ENCODE measurements around the gene KRTAP4-5.
"Not testable (repeated sequence)": the region's sequence is repeated elsewhere in the genome, so short reads cannot be mapped to it uniquely, and the experiment has no call there.

DNA sequence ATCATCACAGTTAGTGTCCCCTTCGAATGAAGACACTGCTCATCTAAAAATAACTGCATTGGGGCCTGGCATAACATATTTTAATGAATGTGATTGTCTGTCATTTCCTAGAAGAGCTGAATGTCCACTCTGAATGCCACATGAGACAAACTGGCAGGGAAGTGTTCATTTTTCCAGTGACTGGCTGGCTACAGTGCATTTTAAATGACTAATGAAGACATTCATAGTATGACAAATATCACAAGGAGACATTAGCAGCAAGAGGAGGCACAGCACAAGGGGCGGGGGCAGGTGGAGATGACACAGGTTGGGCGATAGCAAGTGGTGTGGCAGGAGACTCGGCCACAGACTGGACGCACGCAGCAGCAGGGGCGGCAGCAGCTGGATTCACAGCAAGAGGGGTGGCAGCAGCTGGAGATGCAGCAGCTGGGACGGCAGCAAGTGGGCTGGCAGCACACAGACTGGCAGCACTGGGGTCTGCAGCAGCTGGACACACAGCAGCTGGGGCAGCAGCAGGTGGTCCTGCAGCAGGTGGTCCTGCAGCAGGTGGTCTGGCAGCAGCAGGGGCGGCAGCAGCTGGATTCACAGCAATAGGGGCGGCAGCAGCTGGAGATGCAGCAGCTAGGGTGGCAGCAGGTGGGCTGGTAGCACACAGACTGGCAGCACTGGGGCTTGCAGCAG lies 514 bp downstream of the KRTAP4-5 start:
- TF ChIP-seq, protein P1, sequence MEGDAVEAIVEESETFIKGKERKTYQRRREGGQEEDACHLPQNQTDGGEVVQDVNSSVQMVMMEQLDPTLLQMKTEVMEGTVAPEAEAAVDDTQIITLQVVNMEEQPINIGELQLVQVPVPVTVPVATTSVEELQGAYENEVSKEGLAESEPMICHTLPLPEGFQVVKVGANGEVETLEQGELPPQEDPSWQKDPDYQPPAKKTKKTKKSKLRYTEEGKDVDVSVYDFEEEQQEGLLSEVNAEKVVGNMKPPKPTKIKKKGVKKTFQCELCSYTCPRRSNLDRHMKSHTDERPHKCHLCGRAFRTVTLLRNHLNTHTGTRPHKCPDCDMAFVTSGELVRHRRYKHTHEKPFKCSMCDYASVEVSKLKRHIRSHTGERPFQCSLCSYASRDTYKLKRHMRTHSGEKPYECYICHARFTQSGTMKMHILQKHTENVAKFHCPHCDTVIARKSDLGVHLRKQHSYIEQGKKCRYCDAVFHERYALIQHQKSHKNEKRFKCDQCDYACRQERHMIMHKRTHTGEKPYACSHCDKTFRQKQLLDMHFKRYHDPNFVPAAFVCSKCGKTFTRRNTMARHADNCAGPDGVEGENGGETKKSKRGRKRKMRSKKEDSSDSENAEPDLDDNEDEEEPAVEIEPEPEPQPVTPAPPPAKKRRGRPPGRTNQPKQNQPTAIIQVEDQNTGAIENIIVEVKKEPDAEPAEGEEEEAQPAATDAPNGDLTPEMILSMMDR (IDR thresholded peaks at IDR 0.05; ENCODE audit: low read depth, low read length), result not testable (repeated sequence)
- not testable (repeated sequence) for TF ChIP-seq EZH2phosphoT487 (IDR thresholded peaks at IDR 0.05; ENCODE audit: low read depth)
